Measurements from ENCODE around the gene SLC23A2.
"Not testable (repeated sequence)": the region's sequence is repeated elsewhere in the genome, so short reads cannot be mapped to it uniquely, and the experiment has no call there.

The SLC23A2 gene

GRCh38 chr20:4898282-4899244, 102.7 kb downstream of the SLC23A2 start:
- DNase-seq = no peak

GRCh38 chr20:4897600-4897999, 103.7 kb downstream of the SLC23A2 start:
- DNase-seq = no peak

- peak; percentile 35 for DNase-seq
Measured at GRCh38 chr20:4896971-4897497, 104.3 kb downstream of the SLC23A2 start.

GRCh38 chr20:4896119-4896702, 105.1 kb downstream of the SLC23A2 start:
- no peak for DNase-seq

GRCh38 chr20:4894981-4895381, 106.3 kb downstream of the SLC23A2 start:
- no peak for DNase-seq

GRCh38 chr20:4894409-4894808, 106.9 kb downstream of the SLC23A2 start:
- DNase-seq = no peak

- DNase-seq = no peak
Measured at GRCh38 chr20:4893709-4894108, 107.6 kb downstream of the SLC23A2 start.

GRCh38 chr20:4891997-4892396, 109.3 kb downstream of the SLC23A2 start:
- no peak for DNase-seq

GRCh38 chr20:4891190-4891763, 110.0 kb downstream of the SLC23A2 start:
- no peak for DNase-seq

GRCh38 chr20:4889446-4889845, 111.9 kb downstream of the SLC23A2 start:
- no peak for DNase-seq

- DNase-seq = no peak
Measured at GRCh38 chr20:4887586-4887985, 113.7 kb downstream of the SLC23A2 start.

- no peak for DNase-seq
Measured at GRCh38 chr20:4886771-4887527, 114.4 kb downstream of the SLC23A2 start.

GRCh38 chr20:4885877-4886276, 115.4 kb downstream of the SLC23A2 start:
- DNase-seq = no peak

- DNase-seq = peak; percentile 9
Measured at GRCh38 chr20:4883546-4883945, 117.8 kb downstream of the SLC23A2 start.

GRCh38 chr20:4883051-4883450, 118.3 kb downstream of the SLC23A2 start:
- DNase-seq = no peak

- no peak for DNase-seq
Measured at GRCh38 chr20:4881006-4881730, 120.1 kb downstream of the SLC23A2 start.

- DNase-seq = no peak
Measured at GRCh38 chr20:4880051-4880450, 121.3 kb downstream of the SLC23A2 start.

GRCh38 chr20:4878099-4878498, 123.2 kb downstream of the SLC23A2 start:
- not testable (repeated sequence) for DNase-seq

- no peak for DNase-seq
Measured at GRCh38 chr20:4876731-4877130, 124.6 kb downstream of the SLC23A2 start.

- DNase-seq = no peak
Measured at GRCh38 chr20:4876301-4876700, 125.0 kb downstream of the SLC23A2 start.

GRCh38 chr20:4875578-4876067, 125.7 kb downstream of the SLC23A2 start:
- no peak for DNase-seq

GRCh38 chr20:4873396-4873795, 127.9 kb downstream of the SLC23A2 start:
- DNase-seq = no peak
